ENCODE data around the gene INPP4A. TPM values are rescaled to one million over a fixed set of nuclear protein-coding genes. Genes with fewer than 3 reads are reported as not detected.

Gene INPP4A
- total and polyA plus RNA-seq, 8 donors = 1.5 to 65.3 (median 12.2) TPM

- no peaks in the 10 kb centered on the region for H3K36me3 ChIP-seq
- TF ChIP-seq POLR2A (IDR thresholded peaks at IDR 0.05) = no peak
- no peak for TF ChIP-seq CTCF (IDR thresholded peaks at IDR 0.05)
- TF ChIP-seq EP300 (IDR thresholded peaks at IDR 0.05) = no peak
- no peak for TF ChIP-seq POLR2AphosphoS5 (IDR thresholded peaks at IDR 0.05)
- no peaks in the 10 kb centered on the region for H3K27me3 ChIP-seq
- intact Hi-C loops (cut with DNase I; ENCODE audit: low total_unique reads) = no loop called here
- H3K4me1 ChIP-seq = no peaks in the 10 kb centered on the region
- H3K27ac ChIP-seq = no peak overlapping the region
- no peaks in the 10 kb centered on the region for H3K9me3 ChIP-seq
- no peak for DNase-seq
- no peak overlapping the region for H3K4me3 ChIP-seq
Observed at GRCh38 chr2:98403878-98404277, 40.8 kb upstream of the INPP4A start.

DNA sequence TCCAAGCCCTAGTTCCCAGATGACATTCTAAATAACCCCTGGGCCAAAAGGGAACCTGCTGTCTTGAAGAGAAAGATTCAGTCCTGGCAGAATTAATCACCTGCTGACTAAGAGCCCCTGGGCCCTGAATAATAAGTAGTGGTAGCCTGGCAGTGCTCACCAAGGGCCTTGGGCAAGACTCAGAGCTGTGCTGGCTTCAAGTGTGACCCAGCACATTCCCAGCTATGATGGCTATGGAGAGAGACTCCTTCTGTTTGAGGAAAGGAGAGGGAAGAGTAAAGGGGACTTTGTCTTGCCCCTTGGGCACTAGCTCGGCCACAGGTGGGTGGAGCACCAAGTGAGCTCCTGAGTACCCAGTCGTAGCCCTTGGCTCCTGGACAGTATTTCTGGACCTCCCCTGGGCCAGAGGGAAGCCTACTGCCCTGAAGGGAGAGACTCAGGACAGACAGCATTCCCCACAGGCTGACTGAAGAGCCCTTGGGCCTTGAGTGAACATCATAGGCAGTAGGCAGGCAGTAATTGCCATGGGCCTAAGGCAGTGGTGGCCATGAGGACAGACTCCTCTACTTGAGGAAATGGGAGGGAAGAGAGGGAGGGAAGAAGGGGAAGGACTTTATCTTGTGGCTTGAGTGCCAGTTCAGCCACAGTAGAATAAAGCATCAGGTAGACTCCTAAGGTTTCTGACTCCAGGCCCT lies 40.0 kb upstream of the INPP4A start:
- DNase-seq = no peak
- TF ChIP-seq EP300 (IDR thresholded peaks at IDR 0.05) = no peak
- no peak for TF ChIP-seq POLR2AphosphoS5 (IDR thresholded peaks at IDR 0.05)
- TF ChIP-seq CTCF (IDR thresholded peaks at IDR 0.05) = no peak
- TF ChIP-seq POLR2A (IDR thresholded peaks at IDR 0.05) = no peak
- intact Hi-C loops (cut with DNase I; ENCODE audit: low total_unique reads) = no loop called here
- Histone ChIP-seq H3K4me1 (no peaks in the 10 kb centered on the region), H3K36me3 (no peaks in the 10 kb centered on the region), H3K27me3 (no peaks in the 10 kb centered on the region), H3K9me3 (no peaks in the 10 kb centered on the region), H3K4me3 (no peak overlapping the region), H3K27ac (no peak overlapping the region)
- 78 to 95% (median 87%) methylated on average over 2 of the region's 2 CpGs for WGBS, 5 donors

- Histone ChIP-seq H3K27me3 (no peaks in the 10 kb centered on the region), H3K36me3 (no peaks in the 10 kb centered on the region), H3K27ac (no peak overlapping the region), H3K4me3 (no peak overlapping the region), H3K4me1 (no peaks in the 10 kb centered on the region), H3K9me3 (no peaks in the 10 kb centered on the region)
- TF ChIP-seq POLR2AphosphoS5 (IDR thresholded peaks at IDR 0.05) = no peak
- no peak for TF ChIP-seq EP300 (IDR thresholded peaks at IDR 0.05)
- no peak for TF ChIP-seq CTCF (IDR thresholded peaks at IDR 0.05)
- no peak for TF ChIP-seq POLR2A (IDR thresholded peaks at IDR 0.05)
- intact Hi-C loops (cut with DNase I; ENCODE audit: low total_unique reads) = no loop called here
- 78 to 85% (median 82%) methylated on average over 2 of the region's 2 CpGs for WGBS, 5 donors
- DNase-seq = no peak
Observed at GRCh38 chr2:98405301-98405700, 39.4 kb upstream of the INPP4A start.

- no peak for DNase-seq
- H3K27ac ChIP-seq = no peak overlapping the region
- WGBS, 5 donors = 73 to 78% (median 75%) methylated on average over 5 of the region's 5 CpGs
- intact Hi-C loops (cut with DNase I; ENCODE audit: low total_unique reads) = no loop called here
- no peaks in the 10 kb centered on the region for H3K27me3 ChIP-seq
- no peaks in the 10 kb centered on the region for H3K9me3 ChIP-seq
- TF ChIP-seq EP300 (IDR thresholded peaks at IDR 0.05) = no peak
- no peak for TF ChIP-seq CTCF (IDR thresholded peaks at IDR 0.05)
- no peak for TF ChIP-seq POLR2AphosphoS5 (IDR thresholded peaks at IDR 0.05)
- TF ChIP-seq POLR2A (IDR thresholded peaks at IDR 0.05) = no peak
- H3K36me3 ChIP-seq = no peaks in the 10 kb centered on the region
- peaks cover 0 to 9% (median 6%) of the 10 kb centered on the region in 4 donors for H3K4me1 ChIP-seq
- H3K4me3 ChIP-seq = no peak overlapping the region
Observed at GRCh38 chr2:98408155-98408554, 36.5 kb upstream of the INPP4A start.
